Measurements from ENCODE around the gene SOX30. TPM values are rescaled to one million over a fixed set of nuclear protein-coding genes. Genes with fewer than 3 reads are reported as not detected.

The SOX30 gene
- total RNA-seq, 2 donors from 2014 or later: not detected

DNA sequence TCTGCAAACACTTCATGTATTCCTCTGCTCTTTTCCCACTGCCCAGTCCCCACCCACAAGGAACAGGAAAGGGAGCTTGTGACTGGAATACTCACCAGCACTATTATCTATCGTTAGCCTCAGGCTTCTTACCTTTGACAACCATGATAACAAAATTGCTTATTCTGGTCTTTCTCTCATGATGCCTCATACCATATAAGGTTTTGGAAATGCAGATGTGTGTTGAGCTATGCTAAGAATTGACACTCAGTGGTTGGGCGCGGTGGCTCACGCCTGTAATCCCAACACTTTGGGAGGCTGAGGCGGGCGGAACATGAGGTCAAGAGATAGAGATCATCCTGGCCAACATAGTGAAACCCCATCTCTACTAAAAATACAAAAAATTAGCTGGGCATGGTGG is 25.4 kb downstream of the SOX30 start:
- H3K36me3 ChIP-seq (replicated peaks in 1 of 2; ENCODE audit: insufficient read depth in 1 of 2, low read depth in 2 of 2): no peaks in the 10 kb centered on the region
- H3K9me3 ChIP-seq: peaks cover 0 to 6% (median 0%) of the 10 kb centered on the region in 3 donors
- TF ChIP-seq POLR2A (IDR thresholded peaks at IDR 0.05) (no peak), CTCF (IDR thresholded peaks at IDR 0.05) (no peak)
- 89 to 92% methylated on average over 6 of the region's 6 CpGs for WGBS, 2 donors
- ATAC-seq: no peak
- DNase-seq: no peak
- intact Hi-C loops (cut with DNase I): no loop called here
- no peak overlapping the region for H3K27ac ChIP-seq
- no peaks in the 10 kb centered on the region for H3K4me1 ChIP-seq
- H3K4me3 ChIP-seq: no peak overlapping the region
- no peaks in the 10 kb centered on the region for H3K27me3 ChIP-seq

GRCh38 chr5:157624144-157624543 is 28.1 kb downstream of the SOX30 start:
- intact Hi-C loops (cut with DNase I): no loop called here
- TF ChIP-seq POLR2A (IDR thresholded peaks at IDR 0.05) (no peak), CTCF (IDR thresholded peaks at IDR 0.05) (no peak)
- Histone ChIP-seq H3K4me1 (no peaks in the 10 kb centered on the region), H3K27ac (no peak overlapping the region), H3K27me3 (no peaks in the 10 kb centered on the region), H3K36me3 (replicated peaks in 1 of 2; ENCODE audit: insufficient read depth in 1 of 2, low read depth in 2 of 2) (no peaks in the 10 kb centered on the region), H3K9me3 (no peaks in the 10 kb centered on the region), H3K4me3 (no peak overlapping the region)
- no peak for ATAC-seq
- 20 to 28% methylated on average over 2 of the region's 2 CpGs for WGBS, 2 donors
- no peak for DNase-seq

DNA sequence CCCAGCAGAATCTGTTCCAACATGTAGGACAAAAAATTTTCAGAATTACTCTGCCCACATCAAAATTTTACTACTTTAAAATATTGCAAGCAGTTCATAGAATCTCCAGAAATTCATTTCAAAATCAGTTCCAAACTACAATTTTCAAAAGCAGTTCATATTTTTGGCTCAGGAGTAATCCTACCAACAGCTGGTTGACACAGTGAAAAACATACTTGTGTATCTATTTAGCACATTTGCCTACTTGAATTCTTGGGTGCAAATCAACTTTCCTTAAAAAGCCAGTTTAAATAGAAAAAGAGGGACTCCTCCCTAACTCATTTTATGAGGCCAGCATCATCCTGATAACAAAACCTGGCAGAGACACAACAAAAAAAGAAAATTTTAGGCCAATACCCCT is 31.5 kb downstream of the SOX30 start:
- Histone ChIP-seq H3K27me3 (no peaks in the 10 kb centered on the region), H3K4me1 (no peaks in the 10 kb centered on the region), H3K9me3 (no peaks in the 10 kb centered on the region), H3K27ac (no peak overlapping the region), H3K4me3 (no peak overlapping the region), H3K36me3 (replicated peaks in 1 of 2; ENCODE audit: insufficient read depth in 1 of 2, low read depth in 2 of 2) (no peaks in the 10 kb centered on the region)
- no peak for DNase-seq
- TF ChIP-seq CTCF (IDR thresholded peaks at IDR 0.05): no peak
- TF ChIP-seq POLR2A (IDR thresholded peaks at IDR 0.05): no peak
- ATAC-seq: no peak
- intact Hi-C loops (cut with DNase I): no loop called here

- Histone ChIP-seq H3K4me3 (no peak overlapping the region), H3K9me3 (no peaks in the 10 kb centered on the region), H3K36me3 (replicated peaks in 1 of 2; ENCODE audit: insufficient read depth in 1 of 2, low read depth in 2 of 2) (no peaks in the 10 kb centered on the region), H3K27ac (no peak overlapping the region), H3K4me1 (no peaks in the 10 kb centered on the region), H3K27me3 (no peaks in the 10 kb centered on the region)
- DNase-seq: no peak
- ATAC-seq: no peak
- 93 to 96% methylated on average over 8 of the region's 8 CpGs for WGBS, 2 donors
- intact Hi-C loops (cut with DNase I): no loop called here
- TF ChIP-seq POLR2A (IDR thresholded peaks at IDR 0.05) (no peak), CTCF (IDR thresholded peaks at IDR 0.05) (no peak)
Observed at GRCh38 chr5:157618191-157618765, 34.0 kb downstream of the SOX30 start.

- H3K4me3 ChIP-seq: no peak overlapping the region
- DNase-seq (no peak), ATAC-seq (no peak)
- intact Hi-C loops (cut with DNase I): no loop called here
- H3K4me1 ChIP-seq: no peaks in the 10 kb centered on the region
- H3K27me3 ChIP-seq: no peaks in the 10 kb centered on the region
- no peak for TF ChIP-seq POLR2A (IDR thresholded peaks at IDR 0.05)
- no peak overlapping the region for H3K27ac ChIP-seq
- H3K36me3 ChIP-seq (replicated peaks in 1 of 2; ENCODE audit: insufficient read depth in 1 of 2, low read depth in 2 of 2): no peaks in the 10 kb centered on the region
- 66 to 67% methylated on average over 4 of the region's 4 CpGs for WGBS, 2 donors
- H3K9me3 ChIP-seq: no peaks in the 10 kb centered on the region
Observed at GRCh38 chr5:157616785-157617184, 35.5 kb downstream of the SOX30 start.

Measured in body of pancreas (tissue), 4 donors.